Measurements from ENCODE around the gene PCDHA7. TPM values are rescaled to one million over a fixed set of nuclear protein-coding genes. Genes with fewer than 3 reads are reported as not detected.
A peak's percentile ranks its signal among the peaks of the same experiment; 100 is the strongest.
"Not testable (repeated sequence)": the region's sequence is repeated elsewhere in the genome, so short reads cannot be mapped to it uniquely, and the experiment has no call there.

Gene PCDHA7
- total RNA-seq, 4 donors from 2014 or later, result 0.27 to 0.47 (median 0.35) TPM; not detected in 1

GRCh38 chr5:140801494-140801841, 32.6 kb upstream of the PCDHA7 start:
- peaks cover 52% of the 10 kb centered on the region for H3K27me3 ChIP-seq
- ATAC-seq, result no peak
- H3K36me3 ChIP-seq, result no peaks in the 10 kb centered on the region
- H3K4me1 ChIP-seq, result no peaks in the 10 kb centered on the region
- H3K4me3 ChIP-seq, result peak overlapping the region; percentile 1 to 42
- no peak for TF ChIP-seq EP300 (IDR thresholded peaks at IDR 0.05)
- no peak for TF ChIP-seq POLR2A (IDR thresholded peaks at IDR 0.05)
- no peak for TF ChIP-seq POLR2AphosphoS5 (IDR thresholded peaks at IDR 0.05)
- TF ChIP-seq, protein P1, sequence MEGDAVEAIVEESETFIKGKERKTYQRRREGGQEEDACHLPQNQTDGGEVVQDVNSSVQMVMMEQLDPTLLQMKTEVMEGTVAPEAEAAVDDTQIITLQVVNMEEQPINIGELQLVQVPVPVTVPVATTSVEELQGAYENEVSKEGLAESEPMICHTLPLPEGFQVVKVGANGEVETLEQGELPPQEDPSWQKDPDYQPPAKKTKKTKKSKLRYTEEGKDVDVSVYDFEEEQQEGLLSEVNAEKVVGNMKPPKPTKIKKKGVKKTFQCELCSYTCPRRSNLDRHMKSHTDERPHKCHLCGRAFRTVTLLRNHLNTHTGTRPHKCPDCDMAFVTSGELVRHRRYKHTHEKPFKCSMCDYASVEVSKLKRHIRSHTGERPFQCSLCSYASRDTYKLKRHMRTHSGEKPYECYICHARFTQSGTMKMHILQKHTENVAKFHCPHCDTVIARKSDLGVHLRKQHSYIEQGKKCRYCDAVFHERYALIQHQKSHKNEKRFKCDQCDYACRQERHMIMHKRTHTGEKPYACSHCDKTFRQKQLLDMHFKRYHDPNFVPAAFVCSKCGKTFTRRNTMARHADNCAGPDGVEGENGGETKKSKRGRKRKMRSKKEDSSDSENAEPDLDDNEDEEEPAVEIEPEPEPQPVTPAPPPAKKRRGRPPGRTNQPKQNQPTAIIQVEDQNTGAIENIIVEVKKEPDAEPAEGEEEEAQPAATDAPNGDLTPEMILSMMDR (IDR thresholded peaks at IDR 0.05), result peak in 1 of 4 experiments; percentile 46
- peak overlapping the region in 1 of 4 donors; percentile 55 for H3K27ac ChIP-seq
- WGBS, 2 donors (ENCODE audit: low coverage in 1 of 2), result 0 to 9% methylated on average over 1 to 10 of the region's 16 CpGs
- peaks cover 0 to 53% (median 3%) of the 10 kb centered on the region in 3 donors for H3K9me3 ChIP-seq

GRCh38 chr5:140802381-140802780, 31.7 kb upstream of the PCDHA7 start:
- Histone ChIP-seq H3K9me3 (peaks cover 0 to 54% (median 3%) of the 10 kb centered on the region in 3 donors), H3K27me3 (peaks cover 53% of the 10 kb centered on the region)
- H3K36me3 ChIP-seq, H3K4me3 ChIP-seq, ATAC-seq, H3K27ac ChIP-seq, H3K4me1 ChIP-seq: not testable (repeated sequence)
- 60% methylated on average over 2 of the region's 45 CpGs; no CpG with 5 or more reads in 1 of the 2 donors for WGBS, 2 donors (ENCODE audit: low coverage in 1 of 2)

GRCh38 chr5:140802781-140803271, 31.2 kb upstream of the PCDHA7 start:
- no CpG with 5 or more reads among the region's 53 CpGs for WGBS, 2 donors (ENCODE audit: low coverage in 1 of 2)
- no peaks in the 10 kb centered on the region for H3K4me1 ChIP-seq
- no peak for TF ChIP-seq EP300 (IDR thresholded peaks at IDR 0.05)
- TF ChIP-seq POLR2A (IDR thresholded peaks at IDR 0.05), result no peak
- TF ChIP-seq, protein P1 (IDR thresholded peaks at IDR 0.05), result no peak
- no peak for TF ChIP-seq POLR2AphosphoS5 (IDR thresholded peaks at IDR 0.05)
- no peak overlapping the region for H3K4me3 ChIP-seq
- H3K27me3 ChIP-seq, result peaks cover 58% of the 10 kb centered on the region
- H3K27ac ChIP-seq, result no peak overlapping the region
- no peaks in the 10 kb centered on the region for H3K36me3 ChIP-seq
- no peak for ATAC-seq
- H3K9me3 ChIP-seq, result peaks cover 0 to 55% (median 3%) of the 10 kb centered on the region in 3 donors

DNA sequence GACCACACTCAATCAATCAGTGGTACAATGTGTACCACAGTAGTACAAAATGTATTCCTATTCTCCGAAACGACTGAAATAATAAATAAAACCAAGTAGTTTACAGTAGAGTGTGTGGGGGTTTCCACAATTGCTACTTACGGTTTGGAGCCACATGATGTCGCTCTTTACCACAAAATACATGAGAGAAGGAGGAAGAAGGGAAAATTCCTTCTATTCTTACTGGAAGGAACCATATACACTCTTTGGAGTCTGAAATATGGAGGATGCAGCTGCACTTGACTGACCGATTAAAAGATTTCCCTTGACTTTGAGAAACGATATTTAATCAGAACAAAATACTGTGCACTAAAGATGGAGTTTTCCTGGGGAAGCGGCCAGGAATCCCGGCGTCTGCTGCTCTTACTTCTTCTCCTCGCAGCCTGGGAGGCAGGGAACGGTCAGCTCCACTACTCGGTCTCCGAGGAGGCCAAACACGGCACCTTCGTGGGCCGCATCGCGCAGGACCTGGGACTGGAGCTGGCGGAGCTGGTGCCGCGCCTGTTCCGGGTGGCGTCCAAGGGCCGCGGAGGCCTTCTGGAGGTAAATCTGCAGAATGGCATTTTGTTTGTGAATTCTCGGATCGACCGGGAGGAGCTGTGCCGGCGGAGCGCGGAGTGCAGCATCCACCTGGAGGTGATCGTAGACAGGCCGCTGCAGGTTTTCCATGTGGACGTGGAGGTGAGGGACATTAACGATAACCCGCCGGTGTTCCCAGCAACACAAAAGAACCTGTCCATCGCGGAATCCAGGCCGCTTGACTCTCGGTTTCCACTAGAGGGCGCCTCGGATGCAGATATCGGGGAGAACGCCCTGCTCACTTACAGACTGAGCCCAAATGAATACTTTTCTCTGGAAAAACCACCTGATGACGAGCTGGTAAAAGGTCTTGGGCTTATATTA, 27.0 kb upstream of the PCDHA7 start, which contains the start of gene PCDHA4:
TSS of gene PCDHA4 (plus strand) at position 235 of the 942 bp plus-strand sequence.
- H3K36me3 ChIP-seq, result no peaks in the 10 kb centered on the region
- WGBS, 2 donors (ENCODE audit: low coverage in 1 of 2), result 20 to 35% methylated on average over 8 to 9 of the region's 47 CpGs
- H3K9me3 ChIP-seq, result peaks cover 0 to 76% (median 0%) of the 10 kb centered on the region in 3 donors
- H3K4me3 ChIP-seq, result peak within 1 kb of the TSS; percentile 21 to 40
- H3K27me3 ChIP-seq, result peaks cover 59% of the 10 kb centered on the region
- peak within 1 kb of the TSS in 2 of 4 donors; percentile 19 to 53 for H3K27ac ChIP-seq
- no peak for TF ChIP-seq EP300 (IDR thresholded peaks at IDR 0.05)
- TF ChIP-seq POLR2AphosphoS5 (IDR thresholded peaks at IDR 0.05), result no peak
- TF ChIP-seq POLR2A (IDR thresholded peaks at IDR 0.05), result no peak
- TF ChIP-seq, protein P1 (IDR thresholded peaks at IDR 0.05), result peak in 1 of 4 experiments; percentile 48
- no peak for ATAC-seq
- no peaks in the 10 kb centered on the region for H3K4me1 ChIP-seq

- not testable (repeated sequence) for H3K4me3 ChIP-seq, H3K4me1 ChIP-seq, H3K27ac ChIP-seq, H3K36me3 ChIP-seq, ATAC-seq
- WGBS, 2 donors (ENCODE audit: low coverage in 1 of 2), result 50 to 69% methylated on average over 4 to 6 of the region's 62 CpGs
- peaks cover 47% of the 10 kb centered on the region for H3K27me3 ChIP-seq
- peaks cover 0 to 63% (median 0%) of the 10 kb centered on the region in 3 donors for H3K9me3 ChIP-seq
Observed at GRCh38 chr5:140808241-140808888, 25.7 kb upstream of the PCDHA7 start.
